Uterus (tissue), 2 donors: ENCODE data around the gene SLC6A15.

ENCODE experiments used
- CTCF ChIP-seq, 4 experiments: fragments of 200-600 bp in 2 of 4; fragments of 450-650 bp in 2 of 4; sonication (generic) in 2 of 4; IDR thresholded peaks; one replicate each; pipeline ENCODE4 v1.5.1; 2016 to 2019; ENCODE audit warnings: antibody characterized with exemption in 4 of 4, mild to moderate bottlenecking in 2 of 4, moderate library complexity in 1 of 4
- POLR2A ChIP-seq, 2 donors: fragments of 450-650 bp; IDR thresholded peaks; one replicate each; pipeline ENCODE4 v1.6.1; 2016; ENCODE audit warnings: antibody characterized with exemption in 2 of 2, mild to moderate bottlenecking in 1 of 2, moderate library complexity in 1 of 2

- TF ChIP-seq CTCF (IDR thresholded peaks at IDR 0.05) (no peak), POLR2A (IDR thresholded peaks at IDR 0.05) (no peak)
Measured at GRCh38 chr12:84937415-84937814, 24.8 kb upstream of the SLC6A15 start.
